Stimulated activated CD4-positive, alpha-beta T cell treated with anti-CD3 and anti-CD28 coated beads, Interleukin-2, amount 100 ng/mL, for 24 hours (primary cell): ENCODE results near the gene TBL1X.

Experiments
- DNase-seq, 2 donors: peaks; one replicate each; pipeline ENCODE4 v3.0.0-alpha.2; 2020

TBL1X gene

DNA sequence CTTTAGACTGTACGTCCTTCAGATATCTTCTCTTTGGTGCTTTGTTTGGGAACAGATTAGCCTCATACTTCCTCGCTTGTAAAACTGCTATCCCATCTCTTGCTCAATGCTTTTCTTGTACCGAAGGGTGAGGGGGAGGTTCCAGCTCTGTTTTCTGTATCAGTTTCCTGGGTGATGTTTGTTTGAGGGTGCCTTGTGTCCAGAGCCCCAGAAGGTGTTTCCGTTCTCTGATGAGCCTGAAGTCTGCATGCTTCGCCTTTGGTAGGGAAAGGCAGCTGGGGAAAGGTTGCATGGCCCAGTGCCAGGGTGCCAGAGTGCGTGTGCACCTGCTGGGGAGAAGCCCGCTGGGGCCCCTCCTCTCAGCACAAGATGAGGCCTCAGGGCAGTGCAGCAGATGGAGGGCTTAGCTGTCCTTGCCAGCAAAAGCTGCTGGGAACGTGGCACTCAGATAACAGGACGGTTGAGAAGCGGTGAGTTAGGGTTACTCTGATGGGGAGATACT, 73.7 kb downstream of the TBL1X start:
- no peak for DNase-seq

DNA sequence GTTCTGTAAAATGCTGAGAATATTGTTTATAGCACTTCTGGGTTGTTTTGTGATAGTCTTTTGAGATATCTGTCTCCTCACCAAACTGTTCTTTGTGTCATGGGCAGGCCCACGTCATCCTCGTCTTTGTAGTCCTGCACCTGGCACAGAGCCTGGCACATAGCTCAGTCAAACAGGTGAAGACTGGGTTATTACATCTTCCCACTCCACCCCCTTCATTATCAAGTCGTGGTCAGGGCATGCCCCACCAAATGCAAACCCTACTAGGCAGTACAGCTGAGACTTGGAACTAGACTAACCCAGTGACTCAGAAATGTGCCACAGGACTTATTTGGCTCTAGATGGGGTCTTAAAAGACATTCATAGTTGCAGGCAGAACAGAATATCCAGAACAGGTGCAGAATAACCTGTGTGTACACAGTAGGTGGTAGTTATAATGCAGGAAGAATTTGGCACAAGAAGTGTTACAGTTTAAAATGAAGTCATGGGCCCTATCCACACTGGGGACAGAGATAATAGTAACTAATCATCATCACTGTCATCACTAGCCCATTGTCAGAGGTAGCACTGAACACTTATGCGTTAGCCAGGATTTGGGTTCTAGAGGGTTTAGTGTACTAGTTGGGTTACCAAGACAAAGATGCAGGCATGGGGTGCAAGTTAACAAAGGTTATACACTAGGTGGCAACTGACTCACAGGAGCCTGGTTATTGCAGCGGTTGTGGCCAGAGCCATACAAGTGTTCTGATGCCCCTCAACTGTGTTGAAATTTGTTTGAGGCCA, 74.9 kb downstream of the TBL1X start:
- DNase-seq, result no peak

GRCh38 chrX:9542106-9542760, 77.4 kb downstream of the TBL1X start:
- DNase-seq, result no peak

DNA sequence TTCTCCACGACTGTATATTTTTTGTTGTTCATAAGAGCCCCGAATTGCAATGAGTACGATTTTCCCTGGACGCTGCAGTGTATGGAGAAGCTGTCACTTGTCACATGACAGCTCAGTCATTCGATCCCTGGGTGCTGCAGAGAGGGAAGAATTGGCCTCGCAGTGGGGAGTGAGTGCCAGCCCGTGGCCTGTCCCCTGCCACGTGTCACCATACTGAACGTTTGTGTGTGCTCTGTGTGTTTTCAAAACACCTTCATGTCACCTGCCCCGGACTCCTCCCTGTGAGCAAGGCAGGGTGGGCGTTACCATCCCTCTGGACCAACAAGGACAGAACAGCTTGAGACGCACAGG, 77.9 kb downstream of the TBL1X start:
- no peak for DNase-seq

- DNase-seq, result no peak
Observed at GRCh38 chrX:9555354-9555753, 90.5 kb downstream of the TBL1X start.

DNA sequence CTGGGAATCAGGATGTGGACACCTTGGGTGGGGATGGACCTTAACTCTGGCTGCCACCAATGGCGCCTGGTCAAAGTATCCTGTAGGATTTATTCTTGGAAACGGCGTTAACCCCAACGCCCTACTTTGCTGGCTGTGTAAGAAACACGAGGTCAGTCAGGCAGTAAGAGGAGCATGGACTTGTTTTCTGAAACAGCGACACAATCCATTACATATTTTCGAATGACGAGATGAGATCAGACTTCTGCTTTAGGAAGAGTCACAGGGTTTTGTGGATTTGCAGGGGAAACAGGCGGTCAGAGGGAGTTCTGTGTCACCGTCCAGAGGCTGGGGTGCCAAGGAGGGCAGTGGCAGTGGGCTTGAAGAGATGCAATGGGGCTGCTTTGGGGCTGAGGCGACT, 92.2 kb downstream of the TBL1X start:
- DNase-seq, result no peak

DNA sequence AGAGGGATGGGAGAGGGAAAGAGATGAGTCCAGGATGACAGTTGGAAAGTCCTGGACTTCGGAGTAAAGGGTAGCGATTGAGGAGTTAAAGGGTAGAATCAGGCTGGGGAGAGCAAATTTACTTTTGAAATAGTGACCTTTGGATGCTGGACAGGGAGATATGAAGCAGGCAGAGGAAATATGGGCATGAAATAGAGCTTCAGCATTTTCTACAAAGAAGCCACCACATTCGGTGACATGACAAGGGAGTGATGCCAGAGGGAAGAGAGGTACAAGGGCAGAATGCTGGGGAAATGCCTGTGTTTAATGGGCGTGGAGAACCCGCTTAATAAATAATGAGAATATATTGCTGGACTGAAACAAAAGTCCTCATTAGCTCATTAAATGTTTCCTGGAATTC, 92.7 kb downstream of the TBL1X start:
- no peak for DNase-seq

DNA sequence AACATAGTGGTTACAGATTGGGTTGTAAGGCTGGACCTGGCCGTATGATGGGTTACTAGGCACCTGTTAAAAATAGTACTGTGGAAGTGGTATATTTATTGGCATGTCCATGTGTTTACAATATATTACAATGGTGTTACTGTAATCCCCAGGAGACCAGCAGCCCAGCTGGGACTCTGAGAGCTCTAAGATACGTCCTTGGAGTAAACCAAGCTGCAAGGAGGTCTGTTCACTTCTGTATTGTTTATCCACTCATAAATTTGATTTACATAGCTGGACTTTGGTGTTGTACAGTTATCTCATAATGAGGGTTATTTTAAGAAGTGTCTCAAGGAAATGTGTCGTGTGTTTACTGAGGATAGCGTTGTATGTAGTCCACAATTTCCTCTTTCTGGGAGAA, 93.8 kb downstream of the TBL1X start:
- no peak for DNase-seq

GRCh38 chrX:9560219-9560618, 95.4 kb downstream of the TBL1X start:
- no peak for DNase-seq

- DNase-seq, result no peak
Observed at GRCh38 chrX:9561199-9561598, 96.3 kb downstream of the TBL1X start.

GRCh38 chrX:9562851-9563250, 98.0 kb downstream of the TBL1X start:
- no peak for DNase-seq

DNA sequence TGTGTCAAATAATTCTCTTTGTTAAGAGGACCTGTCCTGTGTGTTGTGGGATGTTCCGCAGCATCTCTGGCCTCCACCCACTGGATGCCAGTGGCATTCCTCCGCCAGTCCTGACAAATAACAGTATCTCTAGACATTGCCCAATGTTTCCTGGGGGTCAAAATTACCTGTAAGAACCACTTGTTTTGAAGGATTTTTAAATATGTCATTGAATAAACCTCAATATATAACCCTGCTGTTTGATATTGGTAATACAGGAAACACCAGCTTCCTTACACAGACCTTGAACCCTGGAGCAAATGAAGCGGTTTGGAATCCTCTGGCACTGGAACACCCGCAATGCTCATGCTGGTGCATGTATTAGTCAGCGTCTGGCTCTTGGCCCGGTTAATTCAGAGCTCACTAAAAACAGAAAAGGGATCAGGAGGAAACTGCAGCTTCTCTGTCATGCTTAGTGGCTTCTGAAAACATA, 101.3 kb downstream of the TBL1X start:
- peak in 1 of 2 donors; percentile 8 for DNase-seq

- DNase-seq, result no peak
Observed at GRCh38 chrX:9569876-9570301, 105.0 kb downstream of the TBL1X start.

DNA sequence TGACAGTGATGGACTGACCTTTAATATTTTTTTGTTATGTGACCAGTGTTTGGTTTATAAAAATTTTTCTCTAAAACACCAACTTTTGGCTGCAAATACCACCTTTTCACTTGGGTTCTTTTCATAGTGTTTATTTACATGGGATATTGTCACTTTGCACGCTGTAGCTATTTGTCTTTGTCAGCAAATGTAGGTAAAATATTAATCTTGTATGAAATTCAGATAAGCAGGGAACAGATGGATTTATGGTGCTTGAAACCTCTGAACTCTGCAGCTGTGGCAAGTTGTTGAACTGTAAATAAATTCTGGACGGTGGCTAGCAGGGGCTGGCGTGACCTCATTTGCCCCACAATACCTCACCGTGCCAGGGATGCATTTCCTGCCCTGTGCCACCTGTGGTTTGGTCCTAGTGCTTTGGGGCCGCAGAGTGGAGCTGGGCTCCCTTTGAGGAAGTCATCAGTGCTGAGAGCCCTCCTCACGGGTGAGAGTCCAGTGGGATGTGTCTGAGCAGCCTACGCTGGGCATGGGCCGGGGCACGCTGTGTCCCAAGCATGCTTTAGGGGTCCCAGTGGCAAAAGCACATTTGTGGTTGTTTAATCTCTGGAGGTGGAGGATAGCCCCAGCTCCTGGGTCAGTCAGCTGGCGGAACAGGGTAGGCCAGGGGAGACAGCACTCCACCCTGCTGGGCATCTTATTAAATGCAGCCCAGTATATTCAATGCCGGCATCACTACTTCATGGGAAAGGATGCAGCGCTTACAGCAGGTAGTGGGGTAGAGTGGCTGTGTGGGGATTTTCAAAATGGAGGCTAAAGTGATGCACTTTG, 108.6 kb downstream of the TBL1X start:
- no peak for DNase-seq

- DNase-seq, result no peak
Observed at GRCh38 chrX:9576059-9576458, 111.2 kb downstream of the TBL1X start.

DNA sequence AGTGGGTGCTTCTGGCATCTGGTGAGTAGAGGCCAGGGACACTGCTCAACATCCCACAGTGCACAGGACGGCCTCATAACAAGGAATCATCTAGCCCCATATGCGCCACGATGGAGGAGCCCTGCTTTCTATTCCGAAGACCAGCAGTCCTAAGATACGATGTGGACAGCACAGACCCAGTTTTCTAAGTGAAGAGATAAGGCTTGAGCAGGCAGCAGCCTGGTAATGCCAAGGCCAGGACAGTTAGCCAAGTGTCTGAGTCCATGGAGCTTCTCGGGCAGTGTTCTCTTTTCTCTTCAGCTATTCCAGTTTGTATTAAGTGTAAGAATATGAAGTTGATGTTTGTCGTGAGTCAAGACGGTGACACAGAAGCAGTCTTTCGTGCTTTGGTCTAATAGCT, 112.7 kb downstream of the TBL1X start:
- no peak for DNase-seq

DNA sequence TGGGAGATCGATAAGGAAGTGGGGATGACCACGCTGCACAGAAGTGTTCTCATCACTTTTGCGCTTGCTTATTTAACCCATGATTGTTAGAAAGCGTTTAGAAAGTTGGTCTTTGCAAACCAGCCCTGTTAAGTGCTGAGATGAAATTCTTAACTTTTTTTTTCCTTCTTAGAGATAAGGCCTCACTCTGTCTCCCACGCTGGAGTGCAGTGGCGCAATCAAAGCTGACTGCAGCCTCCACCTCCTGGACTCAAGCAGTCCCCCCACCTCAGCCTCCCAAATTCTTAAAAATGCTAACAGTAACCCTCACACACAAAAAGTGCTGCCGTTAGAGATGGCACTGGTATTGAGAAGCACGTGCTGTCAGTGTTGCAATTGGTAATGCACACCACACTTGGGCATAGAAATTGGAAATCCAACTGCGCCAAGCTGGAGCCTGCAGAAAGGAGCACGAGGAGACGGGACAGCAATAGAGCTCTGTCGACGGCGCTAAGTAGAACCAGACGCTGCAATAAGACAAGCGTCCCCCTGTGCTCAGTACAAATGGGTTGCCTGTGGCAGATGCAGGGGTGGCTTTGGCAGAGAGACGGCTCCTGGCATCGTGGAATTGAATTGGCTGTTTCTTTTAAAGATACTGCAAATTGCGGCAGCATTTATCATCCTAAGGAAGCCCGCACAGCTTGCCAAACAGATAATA, 113.4 kb downstream of the TBL1X start:
- DNase-seq, result no peak

GRCh38 chrX:9581771-9582385, 117.0 kb downstream of the TBL1X start:
- DNase-seq, result no peak

- no peak for DNase-seq
Observed at GRCh38 chrX:9582956-9583355, 118.1 kb downstream of the TBL1X start.

DNA sequence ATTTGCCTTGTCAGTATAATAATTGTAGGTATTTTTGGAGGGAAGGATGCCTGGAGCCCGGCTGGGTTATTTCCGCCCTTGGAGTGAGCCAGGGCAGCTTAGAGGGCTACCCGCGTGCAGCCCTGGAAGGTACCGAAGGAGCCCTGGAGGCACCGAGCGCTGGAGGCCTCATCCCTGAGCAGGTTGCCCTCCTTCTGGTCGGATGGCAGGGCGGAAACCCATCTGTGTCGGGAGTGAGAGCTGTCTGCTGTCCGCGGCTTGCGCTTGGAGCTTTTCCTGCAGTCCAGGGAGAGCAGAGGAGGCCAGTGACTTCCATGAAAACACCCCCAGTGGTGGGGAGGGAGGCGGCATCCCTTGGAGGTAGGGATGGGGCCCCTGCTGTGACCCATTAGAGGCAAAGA, 122.1 kb downstream of the TBL1X start:
- no peak for DNase-seq

DNA sequence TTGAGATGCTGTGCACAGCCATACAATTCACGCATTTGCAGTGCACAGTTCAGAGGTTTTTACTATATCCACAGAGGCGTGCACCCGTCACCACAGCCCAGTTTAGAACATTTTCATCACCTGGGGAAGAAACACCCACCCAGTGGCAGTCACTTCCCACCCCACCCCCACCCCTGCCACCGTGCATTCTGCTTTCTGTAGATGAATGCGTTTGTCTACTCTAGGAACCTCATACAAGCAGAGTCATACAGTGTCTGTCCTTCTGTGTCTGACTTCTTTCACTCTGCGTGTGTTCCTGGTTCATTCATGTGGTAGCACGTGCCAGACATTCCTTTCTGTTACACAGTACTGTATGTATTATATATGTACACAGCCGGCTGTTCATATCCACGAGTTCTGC, 122.8 kb downstream of the TBL1X start:
- DNase-seq, result no peak

GRCh38 chrX:9591496-9591895, 126.6 kb downstream of the TBL1X start:
- DNase-seq, result no peak
